HG02642 (cell line): ENCODE results near the gene ZDBF2.
"Not testable (repeated sequence)": the region's sequence is repeated elsewhere in the genome, so short reads cannot be mapped to it uniquely, and the experiment has no call there.

ENCODE experiments used
- ATAC-seq: cut with Tn5 transposase; IDR thresholded peaks from one replicate; pipeline ENCODE4 v1.9.1; 2021; ENCODE audit warnings: mild to moderate bottlenecking; ENCODE audit not compliant: unreplicated experiment, poor library complexity

ZDBF2 gene

GRCh38 chr2:206258615-206259014 lies 15.8 kb upstream of the ZDBF2 start:
- ATAC-seq: not testable (repeated sequence)

- ATAC-seq: no peak
Observed at GRCh38 chr2:206259376-206260187, 14.9 kb upstream of the ZDBF2 start.

GRCh38 chr2:206260188-206261012 lies 14.1 kb upstream of the ZDBF2 start:
- ATAC-seq: peak; percentile 80

GRCh38 chr2:206263959-206264603 lies 10.4 kb upstream of the ZDBF2 start:
- ATAC-seq: no peak

- ATAC-seq: no peak
Observed at GRCh38 chr2:206266130-206267125, 8.0 kb upstream of the ZDBF2 start.

- no peak for ATAC-seq
Observed at GRCh38 chr2:206267567-206267966, 6.9 kb upstream of the ZDBF2 start.

GRCh38 chr2:206271065-206271464 lies 3.4 kb upstream of the ZDBF2 start:
- no peak for ATAC-seq

GRCh38 chr2:206273905-206274304 lies 558 bp upstream of the ZDBF2 start:
- no peak for ATAC-seq

GRCh38 chr2:206275312-206276055 lies 1.0 kb downstream of the ZDBF2 start:
- ATAC-seq: peak; percentile 39

GRCh38 chr2:206276169-206276942 lies 1.9 kb downstream of the ZDBF2 start:
- ATAC-seq: no peak

- no peak for ATAC-seq
Observed at GRCh38 chr2:206277503-206277902, 3.0 kb downstream of the ZDBF2 start.

- ATAC-seq: no peak
Observed at GRCh38 chr2:206282746-206283145, 8.3 kb downstream of the ZDBF2 start.

GRCh38 chr2:206287197-206287596 lies 12.7 kb downstream of the ZDBF2 start:
- no peak for ATAC-seq

- ATAC-seq: no peak
Observed at GRCh38 chr2:206289391-206289790, 14.9 kb downstream of the ZDBF2 start.

GRCh38 chr2:206296128-206296527 lies 21.7 kb downstream of the ZDBF2 start:
- no peak for ATAC-seq

GRCh38 chr2:206299608-206300007 lies 25.1 kb downstream of the ZDBF2 start:
- ATAC-seq: not testable (repeated sequence)

- ATAC-seq: no peak
Observed at GRCh38 chr2:206305523-206306245, 31.2 kb downstream of the ZDBF2 start.

GRCh38 chr2:206311026-206311425 lies 36.6 kb downstream of the ZDBF2 start:
- no peak for ATAC-seq
